HepG2 (cell line): ENCODE data around the gene MEIG1. TPM values are rescaled to one million over a fixed set of nuclear protein-coding genes. Genes with fewer than 3 reads are reported as not detected.

ENCODE experiments used
- ARHGAP35 ChIP-seq: sonication (generic); formaldehyde crosslinking; IDR thresholded peaks from 2 replicates; pipeline ENCODE4 v1.9.0; 2022; ENCODE audit warnings: mild to moderate bottlenecking, inconsistent platforms, moderate library complexity, missing genetic modification reagents, borderline replicate concordance
- CBX2 ChIP-seq, 2 experiments: fragments of 200-600 bp in 1 of 2; sonication (generic); formaldehyde crosslinking in 1 of 2; IDR thresholded peaks; 2 replicates each; pipeline versions ENCODE4 v1.7.0 to v1.8.1; 2018 to 2022; ENCODE audit warnings: low read depth in 2 of 2, low read length in 1 of 2, mild to moderate bottlenecking in 1 of 2, missing genetic modification reagents in 1 of 2
- HMG20B ChIP-seq: conservative IDR thresholded peaks from 2 replicates; pipeline ENCODE4 v1.6.1; 2016; ENCODE audit warnings: missing genetic modification reagents, missing compliant biosample characterization
- KAT7 ChIP-seq: IDR thresholded peaks from 2 replicates; pipeline ENCODE4 v1.6.1; 2018; ENCODE audit warnings: borderline replicate concordance, missing compliant biosample characterization
- KDM5B ChIP-seq: sonication (generic); formaldehyde crosslinking; IDR thresholded peaks from 2 replicates; pipeline ENCODE4 v1.4.0; 2020; ENCODE audit warnings: missing genetic modification reagents, mild to moderate bottlenecking, borderline replicate concordance
- STAT5B ChIP-seq: sonication (generic); formaldehyde crosslinking; IDR thresholded peaks from 2 replicates; pipeline ENCODE4 v1.4.0; 2020; ENCODE audit warnings: missing genetic modification reagents
- THYN1 ChIP-seq: sonication (generic); formaldehyde crosslinking; IDR thresholded peaks from 2 replicates; pipeline ENCODE4 v1.8.1; 2023; ENCODE audit warnings: low read depth, mild to moderate bottlenecking, moderate library complexity, missing genetic modification reagents, borderline replicate concordance
- ZBTB20 ChIP-seq: sonication (generic); formaldehyde crosslinking; IDR thresholded peaks from 2 replicates; pipeline ENCODE4 v1.8.1; 2023; ENCODE audit warnings: missing genetic modification reagents, low read depth, mild to moderate bottlenecking, borderline replicate concordance
- ZMAT3 ChIP-seq: sonication (generic); formaldehyde crosslinking; conservative IDR thresholded peaks from 2 replicates; pipeline ENCODE4 v1.7.0; 2021; ENCODE audit warnings: missing genetic modification reagents
- ZNF614 ChIP-seq: IDR thresholded peaks from 2 replicates; pipeline ENCODE4 v1.6.1; 2018; ENCODE audit warnings: missing biosample characterization, missing genetic modification reagents, inconsistent platforms, borderline replicate concordance
- ZNF660 ChIP-seq: sonication (generic); formaldehyde crosslinking; IDR thresholded peaks from 2 replicates; pipeline ENCODE4 v1.5.1; 2020; ENCODE audit warnings: mild to moderate bottlenecking, low read depth, missing genetic modification reagents, borderline replicate concordance
- polyA plus RNA-seq, 8 experiments: library from polyadenylated mRNA; depleted of rRNA in 3 of 8; stranded (reverse) in 7 of 8; unstranded in 1 of 8; fragments of >200 nt; fragmentation: Illumina TruSeq in 4 of 8; extraction: Trizol in 4 of 8; gene quantifications; 2 replicates each; pipeline versions ENCODE4 v1.2.1 to v1.2.3, GENCODE V29; 2011 to 2016; ENCODE audit warnings: low read depth in 4 of 8, missing spikeins in 1 of 8, mixed read lengths in 1 of 8; ENCODE audit not compliant: insufficient read depth in 1 of 8
- total RNA-seq, 5 experiments: library from RNA; depleted of rRNA; stranded (reverse); fragments of >200 nt; fragmentation: Illumina TruSeq; extraction: Trizol; gene quantifications; 2 replicates each; pipeline ENCODE4 v1.2.3, GENCODE V29; 2016; ENCODE audit warnings: low read depth in 1 of 5
- TF ChIP-seq, protein P1 (sequence below): sonication (generic); formaldehyde crosslinking; IDR thresholded peaks from 2 replicates; pipeline ENCODE4 v1.8.0; 2022; ENCODE audit warnings: mild to moderate bottlenecking, missing genetic modification reagents
- TF ChIP-seq, protein P2 (sequence below): IDR thresholded peaks from 2 replicates; pipeline ENCODE4 v1.6.1; 2016; ENCODE audit warnings: mild to moderate bottlenecking, missing biosample characterization, missing genetic modification reagents
- TF ChIP-seq, protein P3 (sequence below): sonication (generic); formaldehyde crosslinking; IDR thresholded peaks from 2 replicates; pipeline ENCODE4 v1.8.0; 2022; ENCODE audit warnings: mild to moderate bottlenecking, missing genetic modification reagents, borderline replicate concordance
- TF ChIP-seq, protein P4 (sequence below): sonication (generic); formaldehyde crosslinking; IDR thresholded peaks from 2 replicates; pipeline ENCODE4 v1.4.0; 2020; ENCODE audit warnings: missing genetic modification reagents, borderline replicate concordance
- TF ChIP-seq, protein P5 (sequence below): sonication (generic); formaldehyde crosslinking; IDR thresholded peaks from 2 replicates; pipeline ENCODE4 v1.9.0; 2022; ENCODE audit warnings: low read depth, missing genetic modification reagents
- TF ChIP-seq, protein P6 (sequence below): sonication (generic); formaldehyde crosslinking; IDR thresholded peaks from 2 replicates; pipeline ENCODE4 v1.8.1; 2023; ENCODE audit warnings: mild to moderate bottlenecking, missing genetic modification reagents

Gene MEIG1
- total and polyA plus RNA-seq, 2 of the 13 experiments (the other 11 are each of a cell fraction or from before 2014, with no cell fraction given) = not detected

DNA sequence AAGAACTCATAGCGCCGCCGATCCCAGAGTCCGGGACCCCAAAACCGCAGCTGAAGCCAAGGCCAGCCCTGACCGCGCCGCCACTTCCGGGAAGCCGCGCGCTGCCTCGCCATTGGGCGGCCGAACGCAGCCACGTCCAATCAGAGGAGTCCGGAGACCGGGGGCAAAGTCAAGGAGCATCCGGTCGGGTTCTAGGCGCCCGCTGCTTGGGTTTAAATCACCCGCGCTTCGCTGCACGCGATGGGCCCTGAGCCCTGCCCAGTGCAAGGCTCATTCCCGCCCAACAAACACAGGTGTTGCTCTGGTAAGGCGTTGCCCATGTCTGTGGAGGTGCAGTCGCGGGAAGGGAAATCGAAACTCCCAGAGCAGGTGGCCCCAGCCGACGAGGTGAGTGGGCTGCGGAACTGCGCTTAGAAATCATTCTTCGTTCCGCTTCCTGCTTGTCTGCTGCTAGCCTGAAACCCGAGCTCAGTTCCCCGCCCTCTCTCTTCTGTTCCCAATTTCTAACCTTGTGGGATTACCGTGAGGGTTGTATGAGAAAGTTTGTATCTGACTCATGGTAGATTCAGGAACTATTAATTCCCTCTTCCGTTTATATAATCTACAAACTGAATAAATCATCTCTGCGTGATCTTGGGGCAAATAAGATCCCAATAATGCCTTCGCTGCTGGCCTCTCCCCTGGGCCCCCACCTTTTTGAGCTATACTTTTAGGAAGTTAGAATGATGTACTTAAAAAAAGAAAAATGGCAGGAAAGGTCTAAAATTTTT, 5.0 kb upstream of the MEIG1 start, which contains the start of gene DCLRE1C (continued):
- TF ChIP-seq, protein P1, sequence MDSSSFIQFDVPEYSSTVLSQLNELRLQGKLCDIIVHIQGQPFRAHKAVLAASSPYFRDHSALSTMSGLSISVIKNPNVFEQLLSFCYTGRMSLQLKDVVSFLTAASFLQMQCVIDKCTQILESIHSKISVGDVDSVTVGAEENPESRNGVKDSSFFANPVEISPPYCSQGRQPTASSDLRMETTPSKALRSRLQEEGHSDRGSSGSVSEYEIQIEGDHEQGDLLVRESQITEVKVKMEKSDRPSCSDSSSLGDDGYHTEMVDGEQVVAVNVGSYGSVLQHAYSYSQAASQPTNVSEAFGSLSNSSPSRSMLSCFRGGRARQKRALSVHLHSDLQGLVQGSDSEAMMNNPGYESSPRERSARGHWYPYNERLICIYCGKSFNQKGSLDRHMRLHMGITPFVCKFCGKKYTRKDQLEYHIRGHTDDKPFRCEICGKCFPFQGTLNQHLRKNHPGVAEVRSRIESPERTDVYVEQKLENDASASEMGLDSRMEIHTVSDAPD (CRISPR knock-in tag) = peak; percentile 94
- TF ChIP-seq KAT7 = peak; percentile 52; the same call in 1 of the 2 replicates
- no peak; the same call in none of the 2 replicates for TF ChIP-seq ARHGAP35
- TF ChIP-seq THYN1 (CRISPR knock-in tag) = 0 out of 2 replicates have a peak, but pooled peaks have one; percentile 60
- no peak for TF ChIP-seq CBX2 (IDR thresholded peaks at IDR 0.05; ENCODE audit: low read depth, low read length)
- TF ChIP-seq CBX2 (CRISPR knock-in tag; IDR thresholded peaks at IDR 0.05; ENCODE audit: low read depth) = peak; percentile 94; the same call in 1 of the 2 replicates
- TF ChIP-seq ZNF660 (CRISPR knock-in tag) = no peak; the same call in 1 of the 2 replicates
- TF ChIP-seq, protein P2, sequence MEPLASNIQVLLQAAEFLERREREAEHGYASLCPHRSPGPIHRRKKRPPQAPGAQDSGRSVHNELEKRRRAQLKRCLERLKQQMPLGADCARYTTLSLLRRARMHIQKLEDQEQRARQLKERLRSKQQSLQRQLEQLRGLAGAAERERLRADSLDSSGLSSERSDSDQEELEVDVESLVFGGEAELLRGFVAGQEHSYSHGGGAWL (CRISPR knock-in tag) = peak; percentile 86
- TF ChIP-seq ZMAT3 (CRISPR knock-in tag) = peak; percentile 95; the same call in 1 of the 2 replicates
- TF ChIP-seq HMG20B (CRISPR knock-in tag) = peak; percentile 13; the same call in 1 of the 2 replicates
- TF ChIP-seq, protein P3, sequence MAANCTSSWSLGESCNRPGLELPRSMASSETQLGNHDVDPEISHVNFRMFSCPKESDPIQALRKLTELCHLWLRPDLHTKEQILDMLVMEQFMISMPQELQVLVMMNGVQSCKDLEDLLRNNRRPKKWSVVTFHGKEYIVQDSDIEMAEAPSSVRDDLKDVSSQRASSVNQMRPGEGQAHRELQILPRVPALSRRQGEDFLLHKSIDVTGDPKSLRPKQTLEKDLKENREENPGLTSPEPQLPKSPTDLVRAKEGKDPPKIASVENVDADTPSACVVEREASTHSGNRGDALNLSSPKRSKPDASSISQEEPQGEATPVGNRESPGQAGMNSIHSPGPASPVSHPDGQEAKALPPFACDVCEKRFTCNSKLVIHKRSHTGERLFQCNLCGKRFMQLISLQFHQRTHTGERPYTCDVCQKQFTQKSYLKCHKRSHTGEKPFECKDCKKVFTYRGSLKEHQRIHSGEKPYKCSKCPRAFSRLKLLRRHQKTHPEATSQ (CRISPR knock-in tag) = peak; percentile 99; the same call in 1 of the 2 replicates
- TF ChIP-seq, protein P4, sequence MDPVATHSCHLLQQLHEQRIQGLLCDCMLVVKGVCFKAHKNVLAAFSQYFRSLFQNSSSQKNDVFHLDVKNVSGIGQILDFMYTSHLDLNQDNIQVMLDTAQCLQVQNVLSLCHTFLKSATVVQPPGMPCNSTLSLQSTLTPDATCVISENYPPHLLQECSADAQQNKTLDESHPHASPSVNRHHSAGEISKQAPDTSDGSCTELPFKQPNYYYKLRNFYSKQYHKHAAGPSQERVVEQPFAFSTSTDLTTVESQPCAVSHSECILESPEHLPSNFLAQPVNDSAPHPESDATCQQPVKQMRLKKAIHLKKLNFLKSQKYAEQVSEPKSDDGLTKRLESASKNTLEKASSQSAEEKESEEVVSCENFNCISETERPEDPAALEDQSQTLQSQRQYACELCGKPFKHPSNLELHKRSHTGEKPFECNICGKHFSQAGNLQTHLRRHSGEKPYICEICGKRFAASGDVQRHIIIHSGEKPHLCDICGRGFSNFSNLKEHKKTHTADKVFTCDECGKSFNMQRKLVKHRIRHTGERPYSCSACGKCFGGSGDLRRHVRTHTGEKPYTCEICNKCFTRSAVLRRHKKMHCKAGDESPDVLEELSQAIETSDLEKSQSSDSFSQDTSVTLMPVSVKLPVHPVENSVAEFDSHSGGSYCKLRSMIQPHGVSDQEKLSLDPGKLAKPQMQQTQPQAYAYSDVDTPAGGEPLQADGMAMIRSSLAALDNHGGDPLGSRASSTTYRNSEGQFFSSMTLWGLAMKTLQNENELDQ (CRISPR knock-in tag) = no peak
- TF ChIP-seq ZBTB20 (CRISPR knock-in tag) = peak; percentile 61; the same call in 1 of the 2 replicates
- TF ChIP-seq ZNF614 (CRISPR knock-in tag) = peak; percentile 88; the same call in 1 of the 2 replicates
- TF ChIP-seq KDM5B = peak; percentile 93
- TF ChIP-seq STAT5B (CRISPR knock-in tag) = no peak
- TF ChIP-seq, protein P5, sequence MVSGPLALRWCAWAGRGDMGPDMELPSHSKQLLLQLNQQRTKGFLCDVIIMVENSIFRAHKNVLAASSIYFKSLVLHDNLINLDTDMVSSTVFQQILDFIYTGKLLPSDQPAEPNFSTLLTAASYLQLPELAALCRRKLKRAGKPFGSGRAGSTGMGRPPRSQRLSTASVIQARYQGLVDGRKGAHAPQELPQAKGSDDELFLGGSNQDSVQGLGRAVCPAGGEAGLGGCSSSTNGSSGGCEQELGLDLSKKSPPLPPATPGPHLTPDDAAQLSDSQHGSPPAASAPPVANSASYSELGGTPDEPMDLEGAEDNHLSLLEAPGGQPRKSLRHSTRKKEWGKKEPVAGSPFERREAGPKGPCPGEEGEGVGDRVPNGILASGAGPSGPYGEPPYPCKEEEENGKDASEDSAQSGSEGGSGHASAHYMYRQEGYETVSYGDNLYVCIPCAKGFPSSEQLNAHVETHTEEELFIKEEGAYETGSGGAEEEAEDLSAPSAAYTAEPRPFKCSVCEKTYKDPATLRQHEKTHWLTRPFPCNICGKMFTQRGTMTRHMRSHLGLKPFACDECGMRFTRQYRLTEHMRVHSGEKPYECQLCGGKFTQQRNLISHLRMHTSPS (CRISPR knock-in tag) = peak; percentile 60; the same call in 1 of the 2 replicates
- TF ChIP-seq, protein P6, sequence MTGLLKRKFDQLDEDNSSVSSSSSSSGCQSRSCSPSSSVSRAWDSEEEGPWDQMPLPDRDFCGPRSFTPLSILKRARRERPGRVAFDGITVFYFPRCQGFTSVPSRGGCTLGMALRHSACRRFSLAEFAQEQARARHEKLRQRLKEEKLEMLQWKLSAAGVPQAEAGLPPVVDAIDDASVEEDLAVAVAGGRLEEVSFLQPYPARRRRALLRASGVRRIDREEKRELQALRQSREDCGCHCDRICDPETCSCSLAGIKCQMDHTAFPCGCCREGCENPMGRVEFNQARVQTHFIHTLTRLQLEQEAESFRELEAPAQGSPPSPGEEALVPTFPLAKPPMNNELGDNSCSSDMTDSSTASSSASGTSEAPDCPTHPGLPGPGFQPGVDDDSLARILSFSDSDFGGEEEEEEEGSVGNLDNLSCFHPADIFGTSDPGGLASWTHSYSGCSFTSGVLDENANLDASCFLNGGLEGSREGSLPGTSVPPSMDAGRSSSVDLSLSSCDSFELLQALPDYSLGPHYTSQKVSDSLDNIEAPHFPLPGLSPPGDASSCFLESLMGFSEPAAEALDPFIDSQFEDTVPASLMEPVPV (CRISPR knock-in tag) = peak; percentile 100
